ENCODE data around the gene ADRA2B.

Gene ADRA2B

GRCh38 chr2:96115631-96116423, 544 bp downstream of the ADRA2B start:
- no peak for DNase-seq

DNA sequence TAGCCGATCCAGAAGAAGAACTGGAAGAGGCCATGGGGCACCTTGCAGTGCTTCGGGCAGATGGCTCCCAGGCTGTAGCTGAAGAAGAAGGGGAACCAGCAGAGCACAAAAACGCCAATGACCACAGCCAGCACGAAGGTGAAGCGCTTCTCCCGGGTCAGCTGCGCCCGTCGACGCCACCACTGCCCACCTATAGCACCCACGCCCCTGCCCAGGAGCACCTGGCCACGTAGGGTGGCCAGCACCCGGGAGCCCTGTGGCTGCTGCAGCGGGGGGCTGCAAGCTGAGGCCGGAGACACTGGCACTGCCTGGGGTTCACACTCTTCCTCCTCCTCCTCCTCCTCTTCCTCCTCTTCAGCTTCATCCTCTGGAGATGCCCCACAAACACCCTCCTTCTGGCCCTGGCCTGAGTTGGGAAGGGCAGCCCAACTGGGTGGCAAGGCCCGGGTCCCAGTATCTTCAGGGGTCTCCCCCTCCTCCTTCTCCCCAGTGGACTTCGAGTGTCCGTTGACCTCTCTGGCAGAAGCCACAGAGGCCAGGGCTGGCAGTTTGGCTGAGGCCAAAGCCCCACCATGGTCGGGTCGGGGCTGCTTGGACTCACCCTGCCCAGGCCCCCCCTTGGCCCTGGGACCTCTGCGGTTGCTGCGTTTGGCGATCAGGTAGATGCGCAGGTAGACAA, 1.3 kb downstream of the ADRA2B start:
- no peak for DNase-seq

DNA sequence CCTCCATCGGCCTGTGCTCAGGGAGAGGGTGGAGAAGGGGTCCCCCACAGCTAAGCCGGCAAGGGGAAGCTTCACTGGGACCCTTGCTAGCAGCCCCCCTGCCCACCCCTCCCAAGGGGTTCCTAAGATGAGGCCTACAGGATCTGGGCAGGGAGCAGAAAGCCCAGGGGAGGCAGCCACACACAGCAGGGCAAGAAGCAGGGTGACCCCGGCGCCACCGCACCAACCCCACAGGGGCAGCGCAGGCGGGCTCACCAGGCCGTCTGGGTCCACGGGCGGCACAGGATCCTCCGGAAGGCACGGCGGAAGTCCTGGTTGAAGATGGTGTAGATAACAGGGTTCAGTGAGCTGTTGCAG, 1.8 kb downstream of the ADRA2B start:
- no peak for DNase-seq

DNA sequence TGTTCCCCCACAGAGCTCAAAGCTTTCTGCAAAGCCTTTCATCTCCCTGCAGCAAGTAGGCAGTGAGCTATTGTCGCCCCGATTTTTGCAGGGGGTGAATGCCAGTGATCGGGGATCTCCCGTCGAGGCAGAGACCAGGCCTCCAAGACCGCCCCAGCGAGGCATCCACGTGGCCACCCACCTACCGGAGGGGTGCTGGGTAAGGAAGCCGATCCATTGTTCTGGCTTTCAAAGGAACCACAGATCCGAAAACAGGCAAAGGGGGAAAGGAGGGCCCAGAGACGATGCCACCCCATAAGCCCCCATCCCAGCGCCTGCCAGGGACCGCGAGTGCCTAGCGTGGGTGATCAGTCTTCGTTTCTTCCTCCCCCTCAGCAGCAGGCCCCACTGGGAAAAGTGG, 2.4 kb downstream of the ADRA2B start:
- no peak for DNase-seq

- DNase-seq: no peak
Measured at GRCh38 chr2:96113367-96113677, 3.0 kb downstream of the ADRA2B start.

DNA sequence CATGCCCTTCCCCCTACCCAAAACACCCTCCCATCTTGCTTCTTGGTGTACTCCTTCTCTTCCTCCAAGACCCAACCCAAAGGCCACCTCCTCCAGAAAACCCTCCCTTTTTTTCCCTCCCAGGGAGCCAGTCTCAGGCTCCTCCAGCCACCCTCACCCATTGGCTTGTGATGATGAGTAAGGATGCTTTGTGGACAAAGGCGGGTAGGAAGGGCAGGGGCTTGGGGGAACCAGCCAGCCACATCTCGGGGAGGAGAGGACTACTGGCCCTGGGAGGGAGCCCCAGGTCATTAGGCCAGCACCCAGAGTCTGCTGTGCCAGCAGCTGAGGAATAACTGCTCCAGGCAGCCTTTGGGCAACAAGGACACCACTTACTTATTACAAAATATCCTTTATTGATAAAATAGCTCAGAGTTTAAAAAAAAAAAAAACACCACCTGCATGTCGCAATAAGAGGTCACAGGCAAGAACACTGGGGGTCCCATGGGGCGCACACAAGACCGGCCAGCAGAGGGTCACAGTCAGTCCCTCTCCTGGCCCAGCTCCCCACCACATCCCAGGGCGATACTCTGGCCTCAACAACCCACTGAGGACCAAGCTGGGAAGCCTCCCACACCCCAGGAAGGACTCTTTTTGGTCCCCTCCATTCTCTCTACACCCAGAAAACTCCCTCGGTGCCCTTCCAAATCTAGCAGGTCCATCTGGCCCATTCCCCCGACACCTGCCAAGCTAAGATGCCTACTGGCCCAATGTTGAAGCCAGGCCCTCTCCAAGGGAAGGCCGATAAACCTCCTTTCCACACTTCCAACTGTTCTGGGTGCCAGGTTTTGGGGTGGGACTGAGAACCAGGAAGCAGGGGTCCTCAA, 3.6 kb downstream of the ADRA2B start:
- DNase-seq: no peak

DNA sequence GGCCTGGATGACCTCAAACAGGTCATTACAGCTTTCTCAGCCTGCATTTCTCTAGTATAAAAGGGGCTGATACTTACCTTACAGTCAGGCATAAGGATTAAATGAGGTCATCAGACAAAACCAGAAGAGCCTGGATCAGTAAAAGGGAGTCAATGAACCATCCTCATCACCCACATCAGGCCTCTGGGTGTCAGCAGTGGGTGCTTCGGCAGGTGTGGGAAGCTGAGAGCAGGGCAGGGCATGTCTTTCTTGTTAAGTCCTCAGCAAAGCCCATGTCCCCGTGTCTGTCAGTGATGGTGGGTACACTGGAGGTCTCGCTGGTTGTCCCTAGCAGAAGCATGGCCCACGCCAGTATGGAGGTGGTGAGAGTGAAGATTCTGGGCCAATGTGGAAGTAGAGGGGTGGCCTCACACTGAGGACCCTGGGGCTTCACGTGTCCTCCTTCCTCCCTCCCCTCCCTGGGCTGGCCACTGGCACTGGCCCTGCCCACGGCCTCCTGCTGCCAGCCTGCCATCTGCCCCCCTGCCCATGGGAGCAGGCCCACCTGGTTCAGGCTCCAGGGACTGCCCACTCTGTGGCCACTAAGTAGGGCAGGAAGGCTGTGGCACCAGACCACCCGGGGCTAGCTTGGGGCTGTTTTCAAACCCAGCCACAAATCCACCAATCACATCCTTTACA, 4.4 kb downstream of the ADRA2B start:
- DNase-seq: no peak

DNA sequence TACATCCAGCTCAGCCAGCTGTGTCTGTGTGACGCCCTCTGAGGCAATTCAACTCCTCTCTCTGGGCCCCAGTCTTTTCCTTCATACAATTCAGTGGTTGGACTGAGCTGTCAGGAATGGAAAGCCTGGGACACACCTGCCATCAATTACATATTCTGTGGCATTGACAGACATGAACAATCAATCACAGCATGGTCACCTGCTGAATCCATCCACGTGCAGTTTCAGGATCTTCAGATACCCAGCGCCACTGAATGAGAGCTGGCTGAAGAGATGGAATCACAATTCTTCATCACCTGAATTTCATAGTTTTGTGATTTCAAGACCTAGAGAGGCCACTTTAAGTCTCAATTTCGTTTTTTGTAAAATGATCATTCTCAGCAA, 5.1 kb downstream of the ADRA2B start:
- DNase-seq: no peak

DNA sequence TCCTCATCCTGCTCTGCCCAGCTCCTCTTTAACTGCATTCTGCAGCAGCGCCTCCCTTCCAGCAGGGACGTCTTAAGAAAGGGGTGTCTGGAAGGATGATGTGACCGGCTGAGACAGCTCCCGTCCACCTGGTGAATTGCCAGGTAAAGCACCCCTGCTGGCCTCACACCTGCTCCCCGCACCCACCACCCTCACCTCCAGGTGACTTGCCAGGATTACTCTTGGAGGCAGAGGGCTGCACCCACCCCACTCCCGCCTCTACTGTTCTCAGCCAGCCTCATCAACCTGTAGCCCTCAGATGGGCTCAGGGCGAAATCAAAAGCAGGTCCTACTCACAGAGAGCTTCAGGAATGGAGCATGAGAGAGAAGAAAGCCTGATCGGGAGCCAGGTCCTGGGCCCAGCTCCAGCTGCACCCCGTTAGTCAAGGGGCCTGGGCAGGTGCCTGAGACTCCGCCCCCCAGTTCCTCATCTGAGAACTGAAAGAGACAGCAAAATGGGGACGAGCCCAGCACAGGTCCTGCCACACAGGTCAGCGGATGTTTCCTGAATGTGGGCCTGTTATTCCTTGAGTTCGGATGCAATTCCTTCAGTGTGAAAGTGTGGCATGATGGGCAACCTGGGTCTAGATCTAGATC, 5.6 kb downstream of the ADRA2B start:
- no peak for DNase-seq

- DNase-seq: no peak
Measured at GRCh38 chr2:96109931-96110511, 6.3 kb downstream of the ADRA2B start.

DNA sequence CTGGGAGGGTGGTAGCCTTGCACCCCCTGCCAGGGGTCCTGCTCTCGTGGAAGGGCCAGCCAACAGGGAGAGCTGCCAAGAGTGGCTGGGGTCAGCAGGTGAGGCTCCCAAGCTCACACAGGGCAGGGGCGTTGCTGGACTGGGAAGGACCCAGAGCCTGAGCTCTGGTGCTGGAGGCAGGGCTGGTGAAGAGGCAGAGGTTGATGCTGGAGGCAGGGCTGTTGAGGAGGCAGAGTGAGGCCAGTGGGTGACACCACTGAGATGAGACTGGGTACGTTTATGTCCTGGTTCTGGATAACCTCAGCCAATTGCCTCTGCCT, 7.0 kb downstream of the ADRA2B start:
- no peak for DNase-seq

DNA sequence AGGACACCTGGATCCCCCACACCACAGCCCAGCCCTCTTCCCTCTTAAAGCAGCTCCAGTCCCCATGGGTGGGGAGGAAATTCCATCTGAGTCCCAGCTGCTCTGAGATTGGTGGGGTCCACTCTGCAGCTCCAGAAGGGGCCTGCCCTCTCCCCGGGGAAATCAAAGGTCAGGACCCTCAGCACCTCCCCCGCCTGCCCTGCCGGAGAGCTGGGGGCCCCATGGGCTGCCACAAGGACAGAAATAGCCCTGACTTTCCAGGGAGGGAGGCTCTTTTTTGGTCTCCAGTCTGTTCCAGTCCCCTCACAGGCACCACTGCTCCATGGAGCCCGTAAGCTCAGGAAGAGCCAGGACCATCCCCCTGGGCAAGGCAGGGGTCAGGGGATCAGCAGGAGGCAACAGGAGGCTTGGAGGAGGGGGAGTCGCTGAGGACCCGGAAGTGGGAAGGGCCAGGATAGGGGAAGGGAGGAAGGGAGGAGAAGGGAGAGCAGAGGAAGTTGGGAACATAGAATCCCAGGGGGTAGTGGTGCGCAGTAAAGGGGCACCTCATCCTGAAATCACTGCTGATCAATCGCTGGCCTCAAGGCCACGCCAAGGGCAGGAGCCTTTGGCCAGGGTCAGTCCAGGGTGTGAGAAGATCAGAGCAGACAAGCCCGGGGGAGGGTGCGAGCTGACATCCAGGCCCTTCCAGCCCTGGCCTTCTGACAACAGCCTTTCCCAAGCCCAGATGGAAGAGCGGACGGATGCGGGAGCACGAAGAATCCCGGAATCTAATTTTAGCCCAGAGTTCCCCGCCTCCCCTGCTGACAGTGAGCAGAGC, 7.6 kb downstream of the ADRA2B start:
- no peak for DNase-seq

GRCh38 chr2:96108151-96108540, 8.2 kb downstream of the ADRA2B start:
- no peak for DNase-seq

DNA sequence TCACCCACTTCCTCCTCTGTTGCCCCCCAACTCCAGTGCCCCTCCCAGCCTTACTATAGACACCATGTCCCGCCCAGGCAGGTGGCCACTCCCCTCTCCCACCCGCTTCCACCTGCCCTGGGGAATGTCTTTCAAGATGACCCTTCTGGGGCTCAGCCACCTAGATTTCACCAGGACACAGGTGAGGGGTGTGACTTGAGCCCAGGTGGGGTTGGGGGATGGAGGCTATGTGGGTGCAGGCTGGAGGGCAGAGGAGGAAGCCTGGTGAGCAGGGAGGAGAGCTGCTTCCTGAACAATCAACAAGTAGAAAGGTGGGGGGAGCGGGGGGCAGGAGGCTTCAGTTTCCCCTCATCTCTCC, 8.7 kb downstream of the ADRA2B start:
- no peak for DNase-seq

DNA sequence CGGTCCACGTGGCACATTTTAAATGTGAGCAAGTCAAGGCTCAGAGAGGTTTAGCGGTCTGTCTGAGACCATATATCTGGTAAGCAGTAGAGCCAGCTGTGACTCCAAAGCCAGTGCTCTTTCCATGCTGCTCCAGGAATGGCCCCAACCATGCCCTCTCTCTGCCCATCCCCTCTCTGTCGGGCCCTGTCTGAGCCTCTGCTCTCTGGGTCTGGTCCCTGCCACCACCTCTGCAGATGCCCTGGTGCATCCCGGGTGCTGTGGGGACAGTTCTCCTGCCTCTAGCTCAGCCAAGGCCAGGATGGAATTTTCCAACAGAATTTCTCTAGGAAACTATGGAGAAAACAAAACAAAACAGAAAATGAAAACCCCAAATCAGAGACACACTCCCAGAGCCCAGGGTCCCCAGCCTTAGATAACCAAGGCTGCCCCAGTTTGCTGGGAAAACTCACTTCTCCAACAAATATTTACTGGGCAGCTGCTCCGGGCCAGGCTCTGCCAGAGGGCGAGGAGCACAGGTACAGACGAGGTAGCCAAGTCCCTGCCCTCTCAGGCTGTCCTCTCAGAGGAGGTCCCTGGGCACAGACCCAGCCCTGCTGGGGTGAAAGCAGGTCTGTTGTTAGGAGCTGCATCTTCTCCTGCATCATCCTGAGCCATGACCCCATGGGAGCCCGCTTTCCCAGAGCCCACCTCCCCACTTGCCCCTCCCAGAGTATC, 9.2 kb downstream of the ADRA2B start:
- DNase-seq: no peak

DNA sequence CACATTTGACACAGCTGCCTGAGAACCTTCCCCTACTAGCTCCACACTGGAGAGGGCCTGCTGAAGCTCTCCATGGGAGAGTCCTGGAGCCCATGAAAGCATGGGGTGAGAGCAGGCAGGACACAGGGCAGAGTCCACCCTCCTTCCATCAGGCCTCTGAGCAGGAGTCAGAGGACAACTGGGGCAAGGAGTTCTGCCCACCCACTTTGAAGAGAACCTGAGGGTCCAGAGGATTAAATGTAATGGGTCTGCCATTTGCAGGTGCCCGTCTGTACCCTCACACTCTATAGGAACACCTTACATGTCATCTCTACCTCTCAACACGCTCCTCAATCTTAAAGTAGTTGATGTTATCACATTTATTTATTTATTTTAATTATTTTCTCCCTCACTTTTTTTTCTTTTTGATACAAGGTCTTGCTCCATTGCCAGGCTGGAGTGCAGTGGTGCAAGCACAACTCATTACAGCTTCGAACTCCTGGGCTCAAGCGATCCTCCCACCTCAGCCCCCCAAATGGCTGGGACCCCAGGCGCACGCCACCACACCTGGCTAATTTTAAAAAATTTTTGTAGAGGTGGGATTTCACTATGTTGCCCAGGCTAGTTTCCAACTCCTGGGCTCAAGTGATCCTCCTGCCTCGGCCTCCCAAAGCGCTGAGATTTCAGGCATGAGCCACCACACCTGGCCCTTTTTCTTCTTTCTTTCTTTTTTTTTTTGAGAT, 10.2 kb downstream of the ADRA2B start:
- no peak for DNase-seq

DNA sequence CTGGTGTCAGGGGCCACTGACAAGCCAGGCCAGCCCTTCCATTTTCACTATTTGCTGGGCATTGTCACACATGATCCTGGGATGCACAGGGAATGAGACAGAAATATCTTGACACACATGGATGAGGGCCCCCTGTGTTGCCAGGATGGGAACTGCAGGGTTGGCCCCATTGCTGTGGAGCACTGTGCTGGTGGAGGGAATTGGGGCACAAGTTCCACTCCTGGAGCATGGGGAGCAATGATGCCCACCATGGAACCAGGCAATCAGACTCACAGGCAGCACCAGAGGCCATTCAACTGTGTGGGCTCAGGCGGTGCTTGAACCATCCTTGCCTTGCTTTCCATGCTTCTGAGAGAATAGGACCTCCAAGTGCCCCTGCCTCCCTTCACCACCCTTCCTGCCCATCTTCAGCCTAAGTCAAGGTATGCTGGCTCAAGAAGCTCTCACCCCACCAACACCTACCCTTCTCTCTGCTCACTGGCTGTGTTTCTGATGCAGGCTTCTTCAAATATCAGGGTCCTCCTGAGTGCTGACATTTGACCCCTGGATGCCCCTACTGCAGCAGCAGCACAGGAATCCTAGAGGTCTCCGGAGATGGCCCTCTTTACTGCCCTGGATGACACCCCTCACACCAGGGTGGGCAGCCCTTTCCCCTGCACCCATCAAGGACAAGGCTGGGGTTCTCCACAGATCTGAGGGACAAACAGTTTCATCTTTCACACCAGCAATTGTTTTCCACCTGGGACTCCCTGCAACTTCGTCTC, 11.0 kb downstream of the ADRA2B start:
- DNase-seq: no peak

- no peak for DNase-seq
Measured at GRCh38 chr2:96104487-96104861, 11.9 kb downstream of the ADRA2B start.

DNA sequence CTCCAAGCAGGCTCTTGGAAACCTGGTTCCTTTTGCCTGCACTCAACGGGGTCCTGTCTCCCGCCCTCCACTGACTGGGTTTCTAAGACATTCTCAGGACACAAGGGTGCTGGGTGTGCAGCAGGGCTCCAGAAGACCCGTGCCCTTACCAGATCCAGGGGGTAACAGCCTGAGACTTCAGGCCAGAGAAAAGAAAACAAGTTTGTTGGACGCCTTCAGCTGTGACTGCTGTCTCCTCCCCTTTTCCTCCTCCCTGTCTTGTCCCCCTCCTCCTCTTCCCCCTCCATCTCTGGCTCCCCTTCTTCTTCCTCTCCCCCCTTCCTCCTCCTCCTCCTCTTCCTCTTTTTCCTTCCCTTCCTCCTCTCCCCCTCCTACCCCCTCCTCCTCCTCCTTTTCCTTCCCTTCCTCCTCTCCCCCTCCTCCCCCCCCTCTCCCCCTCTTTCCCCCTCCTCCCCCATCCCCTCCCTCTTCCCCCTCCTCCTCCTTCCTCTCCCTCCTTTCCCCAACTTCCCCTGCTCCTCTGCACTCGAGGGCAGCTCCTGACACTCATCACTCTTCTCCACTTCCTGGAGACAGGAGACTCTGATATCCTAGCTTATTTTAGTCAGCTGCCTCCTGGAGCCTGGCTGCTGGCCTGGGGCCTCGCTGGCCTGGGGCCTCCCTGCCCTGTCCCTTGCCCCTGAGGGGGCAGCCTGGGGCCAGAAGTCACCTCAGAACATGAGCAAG, 12.4 kb downstream of the ADRA2B start:
- no peak for DNase-seq

All from NCI-H345 (cell line).